Measurements from ENCODE around the gene STATH.

STATH gene

DNA sequence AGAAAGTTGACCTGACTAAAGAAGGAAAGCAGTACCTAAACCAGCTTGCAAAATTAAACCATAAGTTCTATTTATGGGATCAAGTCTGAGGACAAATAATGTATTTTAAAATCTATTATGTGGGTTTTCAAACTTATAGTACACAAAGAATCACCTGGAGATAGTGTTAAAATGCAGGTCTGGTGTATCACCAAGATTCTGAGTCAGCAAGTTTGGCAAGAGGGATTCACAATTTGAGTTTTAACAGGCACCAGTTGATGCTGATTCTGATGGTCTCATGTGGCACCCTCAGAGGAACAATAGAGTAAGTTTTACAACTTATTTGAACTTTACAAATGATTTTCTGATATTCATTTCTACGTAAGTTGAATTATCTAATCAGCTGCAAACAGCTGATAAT, 9.1 kb upstream of the STATH start:
- Histone ChIP-seq H3K4me2 (ENCODE audit: low read length) (no peak overlapping the region), H3K9ac (ENCODE audit: low read length) (no peak overlapping the region), H3K27me3 (ENCODE audit: low read depth, low read length) (no peaks in the 10 kb centered on the region), H3K79me2 (ENCODE audit: low read length) (no peaks in the 10 kb centered on the region), H3K4me3 (ENCODE audit: low read length) (no peak overlapping the region), H3K9me3 (ENCODE audit: insufficient read depth, low read length) (no peaks in the 10 kb centered on the region), H3K36me3 (replicated peaks; ENCODE audit: low read depth, low read length) (no peaks in the 10 kb centered on the region), H4K20me1 (ENCODE audit: insufficient read depth, low read length) (no peaks in the 10 kb centered on the region), H3K4me1 (ENCODE audit: low read length) (peaks cover 10% of the 10 kb centered on the region), H3K27ac (ENCODE audit: low read length) (no peak overlapping the region), H2AFZ (ENCODE audit: low read depth, low read length) (no peak overlapping the region)
- TF ChIP-seq, protein P1, sequence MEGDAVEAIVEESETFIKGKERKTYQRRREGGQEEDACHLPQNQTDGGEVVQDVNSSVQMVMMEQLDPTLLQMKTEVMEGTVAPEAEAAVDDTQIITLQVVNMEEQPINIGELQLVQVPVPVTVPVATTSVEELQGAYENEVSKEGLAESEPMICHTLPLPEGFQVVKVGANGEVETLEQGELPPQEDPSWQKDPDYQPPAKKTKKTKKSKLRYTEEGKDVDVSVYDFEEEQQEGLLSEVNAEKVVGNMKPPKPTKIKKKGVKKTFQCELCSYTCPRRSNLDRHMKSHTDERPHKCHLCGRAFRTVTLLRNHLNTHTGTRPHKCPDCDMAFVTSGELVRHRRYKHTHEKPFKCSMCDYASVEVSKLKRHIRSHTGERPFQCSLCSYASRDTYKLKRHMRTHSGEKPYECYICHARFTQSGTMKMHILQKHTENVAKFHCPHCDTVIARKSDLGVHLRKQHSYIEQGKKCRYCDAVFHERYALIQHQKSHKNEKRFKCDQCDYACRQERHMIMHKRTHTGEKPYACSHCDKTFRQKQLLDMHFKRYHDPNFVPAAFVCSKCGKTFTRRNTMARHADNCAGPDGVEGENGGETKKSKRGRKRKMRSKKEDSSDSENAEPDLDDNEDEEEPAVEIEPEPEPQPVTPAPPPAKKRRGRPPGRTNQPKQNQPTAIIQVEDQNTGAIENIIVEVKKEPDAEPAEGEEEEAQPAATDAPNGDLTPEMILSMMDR (IDR thresholded peaks at IDR 0.05; ENCODE audit: low read depth, low read length) = no peak
- no peak for TF ChIP-seq EZH2phosphoT487 (IDR thresholded peaks at IDR 0.05; ENCODE audit: low read depth)

DNA sequence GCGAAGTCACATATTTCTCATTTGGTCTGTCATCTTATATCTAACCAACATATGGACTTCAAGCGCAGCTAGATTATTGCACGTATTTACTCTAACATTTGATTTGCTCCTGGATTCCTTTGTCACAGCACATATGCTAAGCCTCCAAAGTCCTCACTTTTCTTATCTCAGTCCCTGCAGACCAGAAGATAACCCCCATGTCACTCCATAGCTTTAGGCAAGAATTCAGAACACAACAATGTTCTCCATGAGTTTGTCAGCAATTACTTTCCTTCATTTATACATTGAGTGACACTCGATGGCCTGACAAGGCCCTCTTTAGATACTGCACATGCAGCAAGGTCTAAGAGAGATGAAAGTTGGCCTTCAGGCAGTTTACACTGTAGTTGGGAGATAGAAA, 4.8 kb upstream of the STATH start:
- H3K4me1 ChIP-seq (ENCODE audit: low read length) = no peaks in the 10 kb centered on the region
- H3K9me3 ChIP-seq (ENCODE audit: insufficient read depth, low read length) = no peaks in the 10 kb centered on the region
- H3K27me3 ChIP-seq (ENCODE audit: low read depth, low read length) = no peaks in the 10 kb centered on the region
- H3K79me2 ChIP-seq (ENCODE audit: low read length) = no peaks in the 10 kb centered on the region
- no peaks in the 10 kb centered on the region for H3K36me3 ChIP-seq (replicated peaks; ENCODE audit: low read depth, low read length)
- H2AFZ ChIP-seq (ENCODE audit: low read depth, low read length) = no peak overlapping the region
- no peak overlapping the region for H3K4me3 ChIP-seq (ENCODE audit: low read length)
- H3K9ac ChIP-seq (ENCODE audit: low read length) = no peak overlapping the region
- TF ChIP-seq EZH2phosphoT487 (IDR thresholded peaks at IDR 0.05; ENCODE audit: low read depth) = no peak
- TF ChIP-seq, protein P1 (IDR thresholded peaks at IDR 0.05; ENCODE audit: low read depth, low read length) = no peak
- no peak overlapping the region for H3K4me2 ChIP-seq (ENCODE audit: low read length)
- H4K20me1 ChIP-seq (ENCODE audit: insufficient read depth, low read length) = no peaks in the 10 kb centered on the region
- no peak overlapping the region for H3K27ac ChIP-seq (ENCODE audit: low read length)

DNA sequence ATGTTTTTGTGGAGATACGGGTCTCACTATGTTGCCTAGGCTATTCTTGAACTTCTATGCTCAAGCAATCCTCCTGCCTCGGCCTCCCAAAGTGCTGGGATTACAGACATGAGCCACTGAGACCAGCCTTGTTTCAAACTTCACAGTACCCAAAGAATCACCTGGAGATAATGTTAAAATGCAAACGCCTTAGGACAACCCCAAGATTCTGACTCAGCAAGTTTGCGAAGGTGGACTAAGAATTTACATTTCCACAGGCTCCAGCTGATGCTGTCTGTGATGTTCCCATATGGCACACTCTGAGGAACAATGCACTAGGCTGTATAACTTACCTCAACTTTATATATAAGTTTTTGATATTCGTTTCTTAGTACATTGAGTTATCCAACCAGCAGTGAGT, 984 bp upstream of the STATH start:
- no peaks in the 10 kb centered on the region for H4K20me1 ChIP-seq (ENCODE audit: insufficient read depth, low read length)
- H3K4me3 ChIP-seq (ENCODE audit: low read length) = no peak overlapping the region
- H3K9me3 ChIP-seq (ENCODE audit: insufficient read depth, low read length) = no peaks in the 10 kb centered on the region
- no peaks in the 10 kb centered on the region for H3K27me3 ChIP-seq (ENCODE audit: low read depth, low read length)
- H3K4me1 ChIP-seq (ENCODE audit: low read length) = no peaks in the 10 kb centered on the region
- TF ChIP-seq, protein P1 (IDR thresholded peaks at IDR 0.05; ENCODE audit: low read depth, low read length) = no peak
- TF ChIP-seq EZH2phosphoT487 (IDR thresholded peaks at IDR 0.05; ENCODE audit: low read depth) = no peak
- H3K36me3 ChIP-seq (replicated peaks; ENCODE audit: low read depth, low read length) = no peaks in the 10 kb centered on the region
- H3K79me2 ChIP-seq (ENCODE audit: low read length) = no peaks in the 10 kb centered on the region
- no peak overlapping the region for H2AFZ ChIP-seq (ENCODE audit: low read depth, low read length)
- H3K9ac ChIP-seq (ENCODE audit: low read length) = no peak overlapping the region
- no peak overlapping the region for H3K27ac ChIP-seq (ENCODE audit: low read length)
- no peak overlapping the region for H3K4me2 ChIP-seq (ENCODE audit: low read length)

DNA sequence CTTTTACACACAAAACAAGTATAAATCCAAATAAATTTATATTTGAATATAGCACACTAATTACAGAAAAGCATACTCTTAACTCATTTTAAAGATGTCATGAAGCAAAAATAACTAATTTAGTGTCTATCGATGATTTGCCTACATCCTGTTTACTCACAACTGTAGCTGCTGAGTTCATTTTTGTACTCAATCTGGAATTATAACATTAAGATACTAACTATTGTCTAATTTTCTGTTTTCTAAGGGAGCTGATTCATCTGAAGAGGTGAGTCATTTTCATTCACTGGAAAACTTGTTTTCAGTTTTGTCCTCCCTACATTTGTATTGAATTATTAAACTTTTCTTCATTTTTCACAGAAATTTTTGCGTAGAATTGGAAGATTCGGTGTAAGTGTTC, 3.7 kb downstream of the STATH start:
- Histone ChIP-seq H3K9ac (ENCODE audit: low read length) (no peak overlapping the region), H3K79me2 (ENCODE audit: low read length) (no peaks in the 10 kb centered on the region), H3K4me1 (ENCODE audit: low read length) (no peaks in the 10 kb centered on the region), H3K27ac (ENCODE audit: low read length) (no peak overlapping the region), H3K27me3 (ENCODE audit: low read depth, low read length) (no peaks in the 10 kb centered on the region), H3K4me2 (ENCODE audit: low read length) (no peak overlapping the region), H3K4me3 (ENCODE audit: low read length) (no peak overlapping the region), H4K20me1 (ENCODE audit: insufficient read depth, low read length) (no peaks in the 10 kb centered on the region), H3K9me3 (ENCODE audit: insufficient read depth, low read length) (no peaks in the 10 kb centered on the region), H2AFZ (ENCODE audit: low read depth, low read length) (no peak overlapping the region), H3K36me3 (replicated peaks; ENCODE audit: low read depth, low read length) (no peaks in the 10 kb centered on the region)
- TF ChIP-seq, protein P1 (IDR thresholded peaks at IDR 0.05; ENCODE audit: low read depth, low read length) = no peak

Measured in OCI-LY3 (cell line).